NCI-H2107 (cell line): Measurements from ENCODE around the gene SELENOT.

Experiments used
- DNase-seq: peaks from one replicate; lab custom pipeline; 2025; lab: John Stamatoyannopoulos, UW

SELENOT gene

DNA sequence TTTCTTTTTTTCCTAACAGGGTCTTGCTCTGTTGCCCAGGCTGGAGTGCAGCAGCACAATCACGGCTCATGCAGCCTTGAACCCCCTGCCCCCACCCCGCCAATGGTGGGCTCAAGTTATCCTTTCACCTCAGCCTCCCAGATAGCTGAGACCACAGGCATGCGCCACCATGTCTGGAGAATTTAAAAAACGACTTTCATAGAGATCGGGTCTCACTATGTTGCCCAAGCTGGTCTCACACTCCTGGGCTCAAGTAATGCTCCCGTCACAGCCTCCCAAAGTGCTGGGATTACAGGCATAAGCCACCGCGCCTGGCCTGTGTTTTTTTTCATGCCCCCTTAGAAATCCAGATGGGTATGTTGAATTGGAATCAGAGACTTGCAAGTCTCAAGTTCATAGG is 60.3 kb downstream of the SELENOT start:
- no peak for DNase-seq

DNA sequence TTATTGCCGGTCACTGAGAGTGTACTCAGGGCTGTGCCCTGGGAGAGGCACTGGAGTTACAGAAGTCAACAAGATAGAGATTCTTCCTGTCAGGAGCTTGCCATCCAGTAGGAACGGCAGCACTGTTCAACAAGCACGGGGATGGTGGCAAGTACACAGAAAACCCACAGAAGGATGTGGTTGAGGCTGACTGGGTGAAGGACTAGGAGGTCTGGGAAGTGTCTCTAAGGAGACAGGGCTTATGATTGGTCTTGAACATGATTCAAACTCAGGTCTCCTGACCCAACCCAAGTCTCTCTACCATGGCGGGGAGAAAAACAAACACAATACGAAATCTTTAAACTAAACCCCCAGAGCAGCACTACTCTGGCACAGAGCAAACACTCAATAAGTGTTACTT is 63.0 kb downstream of the SELENOT start:
- no peak for DNase-seq

DNA sequence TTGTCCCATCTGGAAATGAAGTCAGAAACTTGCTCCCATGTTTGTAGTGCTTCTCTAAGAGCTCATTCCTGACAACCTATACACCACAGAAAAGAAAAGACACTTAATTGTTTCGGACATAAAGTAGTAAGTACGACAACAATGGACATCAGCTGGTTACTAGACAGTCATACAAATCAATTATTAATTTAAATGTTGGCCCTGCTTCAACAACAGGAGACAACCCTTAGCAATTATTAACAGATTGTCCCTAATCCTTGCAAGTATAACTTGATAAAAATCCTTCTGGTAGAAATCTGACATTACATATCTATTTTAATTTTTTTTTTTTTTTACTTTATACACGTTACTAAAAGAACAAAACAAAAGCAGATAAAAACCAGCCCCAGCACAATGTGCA is 70.8 kb downstream of the SELENOT start:
- no peak for DNase-seq

- no peak for DNase-seq
Observed at GRCh38 chr3:150675587-150675986, 72.5 kb downstream of the SELENOT start.
